ENCODE data around the gene TFB2M.

- TF ChIP-seq CTCF (IDR thresholded peaks at IDR 0.05 in 2 of 3, conservative IDR thresholded peaks at IDR 0.05 in 1 of 3; ENCODE audit: control insufficient read depth in 2 of 3, extremely low read depth in 1 of 3, insufficient read depth in 1 of 3, low read depth in 3 of 3, low read length in 3 of 3) (no peak), POLR2A (IDR thresholded peaks at IDR 0.05; ENCODE audit: low read depth, low read length) (no peak), YY1 (IDR thresholded peaks at IDR 0.05; ENCODE audit: low read depth, low read length) (no peak), BRCA1 (IDR thresholded peaks at IDR 0.05; ENCODE audit: low read depth, low read length) (no peak), CBX5 (IDR thresholded peaks at IDR 0.05; ENCODE audit: low read depth) (no peak)
These were observed 10.6 kb upstream of the TFB2M start for GRCh38 chr1:246576709-246577032.
